PFSK-1 (cell line): ENCODE data around the gene ARHGEF7.

Source experiments
- POLR2AphosphoS5 ChIP-seq: IDR thresholded peaks from 2 replicates; pipeline ENCODE4 v1.6.1; 2012; ENCODE audit warnings: low read depth, mild to moderate bottlenecking, control low read depth, low read length, moderate library complexity
- SIN3A ChIP-seq: IDR thresholded peaks from 2 replicates; pipeline ENCODE4 v1.6.1; 2012; ENCODE audit warnings: mild to moderate bottlenecking, low read length, moderate library complexity, borderline replicate concordance; ENCODE audit not compliant: insufficient read depth
- TF ChIP-seq, protein P1 (sequence below), 2 experiments: IDR thresholded peaks; 2 replicates each; pipeline versions ENCODE4 v1.6.1 to v1.8.0; 2011 to 2012; ENCODE audit warnings: low read depth in 2 of 2, low read length in 2 of 2, control low read depth in 1 of 2, inconsistent platforms in 1 of 2, mild to moderate bottlenecking in 1 of 2, moderate library complexity in 1 of 2; ENCODE audit not compliant: insufficient read depth in 1 of 2

GRCh38 chr13:111171629-111172028 is 56.5 kb downstream of the ARHGEF7 start:
- TF ChIP-seq POLR2AphosphoS5 (no peak), SIN3A (no peak)
- TF ChIP-seq, protein P1, sequence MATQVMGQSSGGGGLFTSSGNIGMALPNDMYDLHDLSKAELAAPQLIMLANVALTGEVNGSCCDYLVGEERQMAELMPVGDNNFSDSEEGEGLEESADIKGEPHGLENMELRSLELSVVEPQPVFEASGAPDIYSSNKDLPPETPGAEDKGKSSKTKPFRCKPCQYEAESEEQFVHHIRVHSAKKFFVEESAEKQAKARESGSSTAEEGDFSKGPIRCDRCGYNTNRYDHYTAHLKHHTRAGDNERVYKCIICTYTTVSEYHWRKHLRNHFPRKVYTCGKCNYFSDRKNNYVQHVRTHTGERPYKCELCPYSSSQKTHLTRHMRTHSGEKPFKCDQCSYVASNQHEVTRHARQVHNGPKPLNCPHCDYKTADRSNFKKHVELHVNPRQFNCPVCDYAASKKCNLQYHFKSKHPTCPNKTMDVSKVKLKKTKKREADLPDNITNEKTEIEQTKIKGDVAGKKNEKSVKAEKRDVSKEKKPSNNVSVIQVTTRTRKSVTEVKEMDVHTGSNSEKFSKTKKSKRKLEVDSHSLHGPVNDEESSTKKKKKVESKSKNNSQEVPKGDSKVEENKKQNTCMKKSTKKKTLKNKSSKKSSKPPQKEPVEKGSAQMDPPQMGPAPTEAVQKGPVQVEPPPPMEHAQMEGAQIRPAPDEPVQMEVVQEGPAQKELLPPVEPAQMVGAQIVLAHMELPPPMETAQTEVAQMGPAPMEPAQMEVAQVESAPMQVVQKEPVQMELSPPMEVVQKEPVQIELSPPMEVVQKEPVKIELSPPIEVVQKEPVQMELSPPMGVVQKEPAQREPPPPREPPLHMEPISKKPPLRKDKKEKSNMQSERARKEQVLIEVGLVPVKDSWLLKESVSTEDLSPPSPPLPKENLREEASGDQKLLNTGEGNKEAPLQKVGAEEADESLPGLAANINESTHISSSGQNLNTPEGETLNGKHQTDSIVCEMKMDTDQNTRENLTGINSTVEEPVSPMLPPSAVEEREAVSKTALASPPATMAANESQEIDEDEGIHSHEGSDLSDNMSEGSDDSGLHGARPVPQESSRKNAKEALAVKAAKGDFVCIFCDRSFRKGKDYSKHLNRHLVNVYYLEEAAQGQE (IDR thresholded peaks at IDR 0.05; ENCODE audit: insufficient read depth in 1 of 2, low read depth in 2 of 2, low read length in 2 of 2), result no peak
